ENCODE measurements around the gene MARCHF3. TPM values are rescaled to one million over a fixed set of nuclear protein-coding genes. Genes with fewer than 3 reads are reported as not detected.
A peak's percentile ranks its signal among the peaks of the same experiment; 100 is the strongest.

MARCHF3 gene
- total and polyA plus RNA-seq, 2 of the 13 experiments (the other 11 are each of a cell fraction or from before 2014, with no cell fraction given): 4.8 to 11.9 TPM

DNA sequence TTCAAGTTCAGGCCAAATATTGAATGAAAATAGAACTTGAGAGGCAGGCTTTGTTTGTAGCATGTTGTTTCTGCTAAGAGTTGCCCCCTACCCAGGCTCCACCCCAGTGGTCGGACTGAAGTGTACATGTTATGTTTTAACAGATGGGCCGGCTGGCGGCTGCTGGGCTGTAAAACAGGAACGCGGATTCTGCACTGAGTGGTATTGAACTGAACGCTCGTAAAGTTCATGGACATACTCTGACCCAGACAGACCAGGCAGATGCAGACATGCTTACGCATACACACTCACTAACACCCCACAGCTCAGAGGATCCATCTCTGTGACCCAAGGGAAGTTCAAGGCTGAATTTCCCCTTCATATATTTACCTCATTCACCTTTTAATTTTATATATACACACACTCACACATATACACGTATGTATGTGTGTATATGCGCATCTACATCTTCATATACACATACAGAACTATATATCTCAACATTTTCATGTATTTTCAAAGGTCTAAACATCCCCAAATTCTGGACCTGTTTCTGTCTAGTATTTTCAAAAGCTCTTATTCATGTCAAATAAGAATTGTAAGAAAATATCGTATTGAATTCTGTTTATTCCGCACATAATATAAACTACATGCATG is 1.4 kb downstream of the MARCHF3 start (continued):
- TF ChIP-seq FOXC1 (CRISPR knock-in tag; IDR thresholded peaks at IDR 0.05; ENCODE audit: borderline replicate concordance) (no peak), ZFP36L2 (CRISPR knock-in tag; IDR thresholded peaks at IDR 0.05) (no peak), SOX13 (IDR thresholded peaks at IDR 0.05) (no peak), SOX13 (CRISPR knock-in tag; conservative IDR thresholded peaks at IDR 0.05 in 1 of 2, IDR thresholded peaks at IDR 0.05 in 1 of 2) (peak in 1 of 2 experiments; percentile 41; a peak in 2 of 4 replicates), RXRA (CRISPR knock-in tag; IDR thresholded peaks at IDR 0.05) (peak; percentile 83; the same call in 1 of the 2 replicates), ZNF263 (CRISPR knock-in tag; IDR thresholded peaks at IDR 0.05) (no peak), ZFAT (CRISPR knock-in tag; conservative IDR thresholded peaks at IDR 0.05) (no peak), FOXK2 (IDR thresholded peaks at IDR 0.05) (no peak), FOXM1 (CRISPR knock-in tag; IDR thresholded peaks at IDR 0.05) (no peak), SMAD1 (CRISPR knock-in tag; IDR thresholded peaks at IDR 0.05; ENCODE audit: borderline replicate concordance, low read depth) (no peak), MBD4 (IDR thresholded peaks at IDR 0.05; ENCODE audit: borderline replicate concordance, low read length) (no peak), ZNF562 (CRISPR knock-in tag; IDR thresholded peaks at IDR 0.05; ENCODE audit: borderline replicate concordance) (no peak), MEF2D (CRISPR knock-in tag; IDR thresholded peaks at IDR 0.05) (no peak), HDAC6 (IDR thresholded peaks at IDR 0.05; ENCODE audit: low read depth, low read length) (no peak), ZNF317 (CRISPR knock-in tag; IDR thresholded peaks at IDR 0.05) (no peak), ZNF563 (CRISPR knock-in tag; IDR thresholded peaks at IDR 0.05) (no peak), ATF1 (CRISPR knock-in tag; IDR thresholded peaks at IDR 0.05) (no peak)
- TF ChIP-seq, protein P1, sequence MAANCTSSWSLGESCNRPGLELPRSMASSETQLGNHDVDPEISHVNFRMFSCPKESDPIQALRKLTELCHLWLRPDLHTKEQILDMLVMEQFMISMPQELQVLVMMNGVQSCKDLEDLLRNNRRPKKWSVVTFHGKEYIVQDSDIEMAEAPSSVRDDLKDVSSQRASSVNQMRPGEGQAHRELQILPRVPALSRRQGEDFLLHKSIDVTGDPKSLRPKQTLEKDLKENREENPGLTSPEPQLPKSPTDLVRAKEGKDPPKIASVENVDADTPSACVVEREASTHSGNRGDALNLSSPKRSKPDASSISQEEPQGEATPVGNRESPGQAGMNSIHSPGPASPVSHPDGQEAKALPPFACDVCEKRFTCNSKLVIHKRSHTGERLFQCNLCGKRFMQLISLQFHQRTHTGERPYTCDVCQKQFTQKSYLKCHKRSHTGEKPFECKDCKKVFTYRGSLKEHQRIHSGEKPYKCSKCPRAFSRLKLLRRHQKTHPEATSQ (CRISPR knock-in tag; IDR thresholded peaks at IDR 0.05; ENCODE audit: borderline replicate concordance): no peak
- TF ChIP-seq, protein P2, sequence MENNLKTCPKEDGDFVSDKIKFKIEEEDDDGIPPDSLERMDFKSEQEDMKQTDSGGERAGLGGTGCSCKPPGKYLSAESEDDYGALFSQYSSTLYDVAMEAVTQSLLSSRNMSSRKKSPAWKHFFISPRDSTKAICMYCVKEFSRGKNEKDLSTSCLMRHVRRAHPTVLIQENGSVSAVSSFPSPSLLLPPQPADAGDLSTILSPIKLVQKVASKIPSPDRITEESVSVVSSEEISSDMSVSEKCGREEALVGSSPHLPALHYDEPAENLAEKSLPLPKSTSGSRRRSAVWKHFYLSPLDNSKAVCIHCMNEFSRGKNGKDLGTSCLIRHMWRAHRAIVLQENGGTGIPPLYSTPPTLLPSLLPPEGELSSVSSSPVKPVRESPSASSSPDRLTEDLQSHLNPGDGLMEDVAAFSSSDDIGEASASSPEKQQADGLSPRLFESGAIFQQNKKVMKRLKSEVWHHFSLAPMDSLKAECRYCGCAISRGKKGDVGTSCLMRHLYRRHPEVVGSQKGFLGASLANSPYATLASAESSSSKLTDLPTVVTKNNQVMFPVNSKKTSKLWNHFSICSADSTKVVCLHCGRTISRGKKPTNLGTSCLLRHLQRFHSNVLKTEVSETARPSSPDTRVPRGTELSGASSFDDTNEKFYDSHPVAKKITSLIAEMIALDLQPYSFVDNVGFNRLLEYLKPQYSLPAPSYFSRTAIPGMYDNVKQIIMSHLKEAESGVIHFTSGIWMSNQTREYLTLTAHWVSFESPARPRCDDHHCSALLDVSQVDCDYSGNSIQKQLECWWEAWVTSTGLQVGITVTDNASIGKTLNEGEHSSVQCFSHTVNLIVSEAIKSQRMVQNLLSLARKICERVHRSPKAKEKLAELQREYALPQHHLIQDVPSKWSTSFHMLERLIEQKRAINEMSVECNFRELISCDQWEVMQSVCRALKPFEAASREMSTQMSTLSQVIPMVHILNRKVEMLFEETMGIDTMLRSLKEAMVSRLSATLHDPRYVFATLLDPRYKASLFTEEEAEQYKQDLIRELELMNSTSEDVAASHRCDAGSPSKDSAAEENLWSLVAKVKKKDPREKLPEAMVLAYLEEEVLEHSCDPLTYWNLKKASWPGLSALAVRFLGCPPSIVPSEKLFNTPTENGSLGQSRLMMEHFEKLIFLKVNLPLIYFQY (CRISPR knock-in tag; IDR thresholded peaks at IDR 0.05; ENCODE audit: borderline replicate concordance): peak; percentile 38; the same call in 1 of the 2 replicates
- TF ChIP-seq, protein P3, sequence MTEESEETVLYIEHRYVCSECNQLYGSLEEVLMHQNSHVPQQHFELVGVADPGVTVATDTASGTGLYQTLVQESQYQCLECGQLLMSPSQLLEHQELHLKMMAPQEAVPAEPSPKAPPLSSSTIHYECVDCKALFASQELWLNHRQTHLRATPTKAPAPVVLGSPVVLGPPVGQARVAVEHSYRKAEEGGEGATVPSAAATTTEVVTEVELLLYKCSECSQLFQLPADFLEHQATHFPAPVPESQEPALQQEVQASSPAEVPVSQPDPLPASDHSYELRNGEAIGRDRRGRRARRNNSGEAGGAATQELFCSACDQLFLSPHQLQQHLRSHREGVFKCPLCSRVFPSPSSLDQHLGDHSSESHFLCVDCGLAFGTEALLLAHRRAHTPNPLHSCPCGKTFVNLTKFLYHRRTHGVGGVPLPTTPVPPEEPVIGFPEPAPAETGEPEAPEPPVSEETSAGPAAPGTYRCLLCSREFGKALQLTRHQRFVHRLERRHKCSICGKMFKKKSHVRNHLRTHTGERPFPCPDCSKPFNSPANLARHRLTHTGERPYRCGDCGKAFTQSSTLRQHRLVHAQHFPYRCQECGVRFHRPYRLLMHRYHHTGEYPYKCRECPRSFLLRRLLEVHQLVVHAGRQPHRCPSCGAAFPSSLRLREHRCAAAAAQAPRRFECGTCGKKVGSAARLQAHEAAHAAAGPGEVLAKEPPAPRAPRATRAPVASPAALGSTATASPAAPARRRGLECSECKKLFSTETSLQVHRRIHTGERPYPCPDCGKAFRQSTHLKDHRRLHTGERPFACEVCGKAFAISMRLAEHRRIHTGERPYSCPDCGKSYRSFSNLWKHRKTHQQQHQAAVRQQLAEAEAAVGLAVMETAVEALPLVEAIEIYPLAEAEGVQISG (CRISPR knock-in tag; IDR thresholded peaks at IDR 0.05): 0 out of 2 replicates have a peak, but pooled peaks have one; percentile 21
- TF ChIP-seq, protein P4, sequence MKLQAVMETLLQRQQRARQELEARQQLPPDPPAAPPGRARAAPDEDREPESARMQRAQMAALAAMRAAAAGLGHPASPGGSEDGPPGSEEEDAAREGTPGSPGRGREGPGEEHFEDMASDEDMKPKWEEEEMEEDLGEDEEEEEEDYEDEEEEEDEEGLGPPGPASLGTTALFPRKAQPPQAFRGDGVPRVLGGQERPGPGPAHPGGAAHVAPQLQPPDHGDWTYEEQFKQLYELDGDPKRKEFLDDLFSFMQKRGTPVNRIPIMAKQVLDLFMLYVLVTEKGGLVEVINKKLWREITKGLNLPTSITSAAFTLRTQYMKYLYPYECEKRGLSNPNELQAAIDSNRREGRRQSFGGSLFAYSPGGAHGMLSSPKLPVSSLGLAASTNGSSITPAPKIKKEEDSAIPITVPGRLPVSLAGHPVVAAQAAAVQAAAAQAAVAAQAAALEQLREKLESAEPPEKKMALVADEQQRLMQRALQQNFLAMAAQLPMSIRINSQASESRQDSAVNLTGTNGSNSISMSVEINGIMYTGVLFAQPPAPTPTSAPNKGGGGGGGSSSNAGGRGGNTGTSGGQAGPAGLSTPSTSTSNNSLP (IDR thresholded peaks at IDR 0.05; ENCODE audit: low read depth, low read length): 0 out of 2 replicates have a peak, but pooled peaks have one; percentile 14
